CD4-positive, alpha-beta T cell treated with Interleukin-4 for 4 hours (primary cell): ENCODE results near the gene MAVS.
"Not testable (repeated sequence)": the region's sequence is repeated elsewhere in the genome, so short reads cannot be mapped to it uniquely, and the experiment has no call there.

Source experiments
- DNase-seq: peaks from one replicate; pipeline ENCODE4 v3.0.0-alpha.2; 2020

The MAVS gene

DNA sequence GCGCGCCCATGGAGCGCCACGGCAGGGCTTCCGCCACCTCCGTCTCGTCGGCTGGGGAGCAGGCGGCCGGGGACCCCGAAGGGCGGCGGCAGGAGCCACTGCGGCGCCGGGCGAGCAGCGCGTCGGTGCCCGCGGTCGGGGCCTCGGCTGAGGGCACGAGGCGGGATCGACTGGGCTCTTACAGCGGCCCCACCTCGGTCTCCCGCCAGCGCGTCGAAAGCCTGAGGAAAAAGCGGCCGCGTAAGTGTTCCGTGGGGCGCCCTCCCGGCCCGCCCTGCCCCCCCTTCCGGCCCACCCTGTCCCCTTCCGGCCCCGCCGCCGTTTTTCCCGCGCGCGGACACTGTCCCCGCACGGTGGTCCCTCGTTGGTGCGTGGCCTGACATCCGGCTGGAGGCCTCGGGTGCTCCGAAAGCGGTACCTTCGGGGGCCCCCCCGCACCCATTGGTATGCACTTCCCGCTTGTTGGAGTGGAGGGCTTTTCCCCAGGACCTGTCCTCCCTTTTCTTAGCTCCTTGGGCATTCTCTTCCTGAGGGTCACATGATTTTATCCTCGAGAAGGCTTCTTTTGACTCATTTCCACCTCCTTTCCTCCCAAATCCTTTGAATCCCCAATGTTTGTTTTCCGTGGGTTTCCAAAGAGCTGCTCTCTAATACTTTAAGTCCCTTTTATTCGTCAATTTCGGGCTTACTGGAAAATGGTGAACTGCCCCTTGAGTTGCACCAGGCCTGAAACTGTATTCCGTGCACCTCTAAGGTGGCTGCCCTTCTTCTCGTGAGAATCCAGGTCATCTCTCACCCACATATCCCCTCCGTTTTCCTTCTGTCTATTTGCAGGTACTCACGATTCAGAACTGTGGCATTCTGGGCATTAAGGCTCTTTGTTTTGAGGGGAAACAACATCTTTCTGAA is 43.1 kb downstream of the MAVS start:
- DNase-seq: no peak

DNA sequence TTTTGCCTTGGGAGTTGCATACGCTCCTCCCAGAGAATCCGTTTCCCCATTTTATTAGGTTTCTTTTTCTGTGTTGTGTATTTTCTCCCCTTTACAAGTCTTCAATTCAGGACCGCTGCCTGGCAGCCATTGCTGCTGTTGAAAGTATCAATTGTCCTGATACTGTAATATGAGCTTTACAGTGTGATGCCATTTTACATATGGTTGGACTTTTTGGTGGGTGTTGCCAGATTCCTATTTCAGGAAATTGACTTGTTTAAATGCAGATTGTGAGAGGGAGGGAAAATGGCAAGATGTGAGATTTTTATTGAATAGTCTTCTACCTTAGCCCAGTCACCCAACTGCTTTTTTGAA is 43.7 kb downstream of the MAVS start:
- no peak for DNase-seq

DNA sequence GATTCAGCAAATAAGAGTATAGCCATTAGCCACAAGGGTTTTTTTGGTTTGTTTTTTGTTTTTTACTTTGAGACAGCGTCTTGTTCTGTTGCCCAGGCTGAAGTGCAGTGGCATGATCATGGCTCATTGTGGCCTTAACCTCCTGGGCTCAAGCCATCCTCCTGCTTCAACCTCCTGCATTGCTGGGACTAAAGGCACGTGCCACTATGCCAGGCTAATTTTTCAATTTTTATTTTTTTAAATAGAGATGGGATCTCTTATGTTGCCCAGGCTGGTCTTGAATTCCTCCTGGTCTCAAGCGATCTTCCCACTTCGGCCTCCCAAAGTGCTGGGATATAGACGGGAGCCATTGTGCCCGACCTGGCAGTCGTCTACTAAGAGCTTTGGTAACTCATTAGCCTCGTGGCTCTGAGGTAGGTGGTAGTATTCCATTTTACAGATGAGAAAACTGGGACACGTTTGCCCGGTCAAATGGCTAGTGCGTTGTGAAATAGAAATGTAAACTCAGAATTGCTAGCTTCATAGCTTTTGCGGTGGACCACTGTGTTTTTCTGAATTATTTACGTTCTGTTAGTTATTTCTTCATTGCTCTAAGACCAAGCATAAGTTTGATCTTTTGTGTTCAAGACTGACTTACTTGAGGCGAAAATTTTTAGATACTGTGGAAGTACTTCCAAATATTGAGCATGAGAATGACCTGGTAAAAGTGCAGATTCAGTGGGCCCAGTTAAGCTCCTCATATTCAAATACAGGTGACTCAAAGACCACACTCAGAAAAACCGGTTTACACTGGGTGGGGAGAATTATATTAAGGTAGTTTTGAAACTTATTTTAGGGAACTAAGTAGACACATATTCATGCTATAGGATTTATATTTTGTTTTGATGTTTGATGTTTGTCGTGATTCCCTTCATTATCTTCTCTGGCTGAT is 44.6 kb downstream of the MAVS start:
- DNase-seq: no peak

DNA sequence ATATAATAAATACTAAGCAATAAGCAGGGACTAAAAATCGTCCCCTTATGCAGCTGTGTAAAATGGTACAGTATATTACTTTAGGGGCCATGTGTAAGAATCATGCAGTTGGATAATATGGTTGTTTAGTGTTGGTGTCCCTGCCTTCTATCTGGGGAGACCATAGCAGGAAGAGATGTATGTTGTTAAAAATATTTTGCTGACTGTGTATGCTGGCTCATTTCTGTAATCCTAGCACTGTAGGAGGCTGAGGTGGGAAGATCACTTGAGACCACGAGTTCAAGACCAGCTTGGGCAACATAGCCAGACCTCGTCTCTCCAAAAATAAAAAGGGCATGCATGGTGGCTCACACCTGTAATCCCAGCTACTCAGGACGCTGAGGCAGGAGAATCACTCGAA is 48.2 kb downstream of the MAVS start:
- no peak for DNase-seq

DNA sequence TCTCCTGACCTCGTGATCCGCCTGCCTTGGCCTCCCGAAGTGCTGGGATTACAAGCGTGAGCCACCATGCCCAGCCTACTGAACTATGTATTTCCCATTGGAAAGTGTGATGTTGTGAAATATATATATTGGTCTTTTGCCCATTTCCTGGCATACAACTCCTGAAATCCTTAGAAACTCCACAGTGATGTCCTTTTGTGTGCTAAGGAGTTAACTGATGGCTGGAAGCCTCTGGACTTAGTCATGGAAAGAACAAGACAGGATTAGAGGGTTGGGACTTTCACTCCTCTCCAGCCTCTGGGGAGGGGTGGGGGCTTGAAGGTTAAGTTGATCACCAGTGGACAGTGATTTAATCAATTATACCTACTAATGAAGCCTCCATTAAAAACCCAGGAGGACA is 49.7 kb downstream of the MAVS start:
- DNase-seq: no peak

DNA sequence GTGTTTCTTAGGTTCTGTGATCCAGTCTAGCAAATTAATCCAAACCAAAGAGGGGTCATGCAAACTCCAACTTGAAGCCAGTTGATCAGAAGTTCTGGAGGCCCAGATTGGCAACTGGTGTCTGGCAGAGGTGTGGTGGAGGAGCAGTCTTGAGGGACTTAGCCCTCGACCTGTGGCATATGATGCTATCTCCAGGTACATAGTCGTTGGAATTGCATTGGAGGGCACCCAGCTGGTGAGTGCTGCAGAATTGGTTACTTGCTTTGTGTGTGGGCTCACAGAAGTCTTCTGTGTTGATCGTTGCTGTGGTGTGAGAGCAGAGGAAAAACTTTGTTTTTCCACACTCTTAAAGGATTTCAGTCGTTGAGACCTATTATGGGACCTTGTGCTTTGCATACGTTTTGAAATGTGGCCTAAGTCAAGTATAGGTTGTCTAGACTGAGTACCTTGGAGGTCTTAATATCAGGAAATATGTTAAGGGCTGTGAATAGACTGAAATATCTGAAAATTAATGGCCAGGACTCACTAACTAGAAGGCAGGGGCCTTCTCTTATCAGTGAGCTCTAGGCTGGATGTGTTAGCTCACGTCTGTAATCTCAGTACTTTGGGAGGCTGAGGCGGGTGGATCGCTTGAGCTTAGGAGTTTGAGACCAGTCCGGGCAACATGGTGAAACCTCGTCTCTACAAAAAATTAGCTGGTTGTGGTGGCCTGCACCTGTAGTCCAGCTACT is 50.4 kb downstream of the MAVS start:
- DNase-seq: no peak

DNA sequence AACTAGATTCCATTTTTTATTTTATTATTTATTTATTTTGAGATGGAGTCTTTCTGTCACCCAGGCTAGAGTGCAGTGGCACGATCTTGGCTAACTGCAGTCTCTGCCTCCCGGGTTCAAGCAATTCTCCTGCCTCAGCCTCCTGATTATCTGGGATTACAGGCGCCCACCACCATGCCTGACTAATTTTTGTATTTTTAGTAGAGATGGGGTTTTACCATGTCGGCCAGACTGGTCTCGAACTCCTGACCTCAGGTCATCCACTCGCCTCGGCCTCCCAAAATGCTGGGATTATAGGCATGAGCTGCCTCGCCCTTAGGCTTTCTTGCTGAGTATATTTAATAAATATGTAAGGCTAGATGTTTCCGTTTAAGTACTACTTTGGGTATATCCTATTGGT is 51.5 kb downstream of the MAVS start:
- not testable (repeated sequence) for DNase-seq

DNA sequence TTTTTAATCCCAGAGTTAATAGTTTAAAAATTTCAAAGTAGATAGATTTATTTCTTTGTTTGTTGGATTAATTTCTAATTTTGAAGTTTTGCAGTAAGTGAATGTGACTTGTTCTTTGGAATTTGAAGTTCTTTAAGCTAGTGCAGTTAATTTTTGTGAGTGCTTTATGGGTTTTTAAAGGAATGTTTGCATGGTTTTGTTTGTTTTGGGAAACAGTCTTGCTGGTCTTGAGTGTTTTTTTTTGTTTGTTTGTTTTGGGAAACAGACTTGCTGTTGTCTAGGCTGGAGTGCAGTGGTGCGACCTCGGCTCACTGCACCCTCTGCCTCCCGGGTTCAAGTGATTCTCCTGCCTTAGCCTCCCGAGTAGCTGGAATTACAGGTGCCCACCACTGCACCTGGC is 52.0 kb downstream of the MAVS start:
- no peak for DNase-seq

DNA sequence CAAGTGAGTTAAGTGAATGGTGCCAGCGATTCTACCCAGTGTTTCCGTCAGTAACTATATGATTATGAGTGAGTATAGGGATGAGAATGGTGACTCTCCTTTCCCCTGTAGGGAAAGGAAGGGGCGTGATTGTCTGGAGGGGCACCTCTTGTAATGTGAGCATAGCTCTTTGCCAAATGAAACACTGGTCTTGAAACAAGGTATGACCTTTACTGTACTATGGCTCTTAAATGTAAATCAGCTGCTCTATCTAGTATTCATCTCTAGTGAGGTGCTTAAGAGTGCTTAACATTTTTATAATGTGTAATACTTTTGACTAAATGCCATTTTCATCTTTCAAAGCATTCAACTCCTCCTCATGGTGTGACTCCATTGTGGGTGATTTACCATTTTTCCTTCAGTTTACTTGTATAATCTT is 53.6 kb downstream of the MAVS start:
- DNase-seq: no peak

DNA sequence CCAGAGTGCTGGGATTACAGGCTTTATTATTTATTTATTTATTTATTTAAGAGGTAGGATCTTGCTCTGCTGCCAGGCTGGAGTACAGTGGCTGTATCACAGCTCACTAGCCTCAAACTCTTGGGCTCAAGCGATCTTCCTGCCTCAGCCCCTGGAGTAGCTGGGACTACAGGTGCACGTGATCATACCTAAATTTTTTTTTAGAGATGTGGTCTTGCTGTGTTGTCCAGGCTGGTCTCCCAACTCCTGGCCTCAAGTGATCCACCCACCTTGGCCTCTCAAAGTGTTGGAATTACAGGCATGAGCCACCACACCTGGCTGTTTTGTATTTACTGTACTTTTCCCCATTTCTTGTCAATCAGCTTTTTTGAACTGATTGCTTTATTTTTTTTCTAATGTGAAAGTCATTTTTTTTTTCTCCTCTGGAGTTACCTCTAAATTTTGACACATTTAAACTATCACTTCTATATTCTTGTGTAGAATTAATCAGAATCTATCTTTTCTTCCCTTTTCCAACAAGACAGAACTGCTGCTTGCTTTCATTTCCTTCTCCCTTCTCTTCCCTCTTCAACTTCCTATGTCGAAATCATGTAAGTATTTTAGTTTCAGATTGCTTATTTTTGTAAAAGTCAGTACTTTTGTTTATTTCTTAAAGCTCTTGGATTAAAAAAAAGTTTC is 54.5 kb downstream of the MAVS start:
- DNase-seq: no peak

DNA sequence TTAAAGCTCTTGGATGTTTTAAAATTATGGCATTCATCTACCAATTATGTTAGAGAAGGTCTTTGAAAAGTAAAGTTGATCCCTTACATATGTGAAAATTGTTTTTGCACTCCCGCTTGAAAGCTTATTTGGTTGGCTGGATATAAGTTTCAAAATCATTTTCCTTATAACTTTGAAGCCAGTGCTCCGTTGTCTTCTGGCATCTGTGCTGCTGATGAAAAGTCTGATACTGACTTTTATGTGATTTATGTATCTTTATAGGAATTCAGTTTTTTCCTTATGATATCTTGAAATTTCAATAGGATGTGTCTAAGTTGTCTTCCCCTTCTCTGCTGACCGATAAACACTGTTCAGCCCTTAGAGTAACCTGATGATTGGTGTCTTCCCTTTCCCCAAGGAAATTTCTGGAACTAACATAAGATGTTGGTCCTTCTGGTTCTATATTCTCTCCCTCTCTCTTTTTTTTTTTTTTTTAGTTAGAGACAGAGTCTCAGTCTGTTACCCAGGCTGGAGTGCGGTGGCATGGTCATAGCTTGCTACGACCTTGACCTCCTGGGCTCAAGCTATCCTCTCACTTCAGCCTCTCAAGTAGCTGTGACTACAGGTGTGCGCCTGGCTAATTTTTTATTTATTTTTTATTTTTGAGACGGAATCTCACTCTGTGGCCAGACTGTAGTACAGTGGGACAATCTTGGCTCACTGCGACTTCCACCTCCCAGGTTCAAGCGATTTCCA is 55.2 kb downstream of the MAVS start:
- DNase-seq: no peak

DNA sequence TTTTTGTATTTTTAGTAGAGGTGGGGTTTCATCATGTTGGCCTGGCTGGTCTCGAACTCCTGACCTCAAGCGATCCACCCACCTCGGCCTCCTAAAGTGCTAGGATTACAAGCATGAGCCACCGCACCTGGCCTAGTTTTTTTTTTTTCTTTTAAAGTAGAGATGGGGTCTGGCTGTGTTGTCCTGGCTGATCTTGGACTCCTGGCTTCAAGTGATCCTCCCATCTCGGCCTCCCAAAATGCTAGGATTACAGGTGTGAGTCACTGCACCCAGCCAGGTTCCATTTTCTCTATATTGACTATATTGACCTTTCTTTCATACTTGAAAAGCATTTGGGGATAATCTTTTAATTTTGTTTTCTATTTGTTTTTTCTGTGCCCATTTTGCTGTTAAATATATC is 55.8 kb downstream of the MAVS start:
- no peak for DNase-seq

DNA sequence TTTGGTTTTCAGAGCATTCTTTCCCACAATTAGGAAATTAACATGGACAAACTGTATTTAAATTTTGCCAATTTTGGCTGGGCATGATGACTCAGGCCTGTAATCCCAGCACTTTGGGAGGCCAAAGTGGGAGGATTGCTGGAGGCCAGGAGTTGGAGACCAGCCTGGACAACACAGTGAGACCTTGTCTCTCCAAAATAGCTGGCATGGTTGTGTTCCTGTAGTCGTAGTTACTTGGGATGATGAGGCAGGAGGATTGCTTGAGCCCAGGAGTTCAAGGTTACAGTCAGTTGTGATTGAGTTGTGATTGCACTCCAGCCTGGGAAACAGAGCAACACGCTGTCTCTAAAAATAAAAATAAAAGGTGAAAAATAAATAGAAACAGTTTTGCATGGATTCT is 57.6 kb downstream of the MAVS start:
- no peak for DNase-seq

DNA sequence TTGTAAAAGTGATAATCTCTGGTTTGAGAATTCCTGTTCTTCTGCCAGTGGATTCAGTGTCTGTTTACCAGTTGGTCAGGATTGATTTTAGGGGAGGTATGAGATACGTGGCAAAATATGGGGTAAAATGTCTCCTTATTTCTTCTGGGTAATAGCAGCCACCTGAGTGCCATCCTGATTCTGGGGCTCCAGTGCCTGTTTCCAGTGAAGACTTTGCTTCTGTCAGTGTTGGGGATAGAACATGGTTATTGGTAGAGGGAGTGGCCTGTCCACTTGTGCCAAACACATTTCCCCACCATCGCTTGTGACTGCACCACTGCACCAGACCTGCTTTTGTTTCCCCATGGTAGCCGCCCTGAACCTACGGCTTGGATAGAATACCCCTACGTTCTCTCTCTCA is 58.2 kb downstream of the MAVS start:
- DNase-seq: no peak

DNA sequence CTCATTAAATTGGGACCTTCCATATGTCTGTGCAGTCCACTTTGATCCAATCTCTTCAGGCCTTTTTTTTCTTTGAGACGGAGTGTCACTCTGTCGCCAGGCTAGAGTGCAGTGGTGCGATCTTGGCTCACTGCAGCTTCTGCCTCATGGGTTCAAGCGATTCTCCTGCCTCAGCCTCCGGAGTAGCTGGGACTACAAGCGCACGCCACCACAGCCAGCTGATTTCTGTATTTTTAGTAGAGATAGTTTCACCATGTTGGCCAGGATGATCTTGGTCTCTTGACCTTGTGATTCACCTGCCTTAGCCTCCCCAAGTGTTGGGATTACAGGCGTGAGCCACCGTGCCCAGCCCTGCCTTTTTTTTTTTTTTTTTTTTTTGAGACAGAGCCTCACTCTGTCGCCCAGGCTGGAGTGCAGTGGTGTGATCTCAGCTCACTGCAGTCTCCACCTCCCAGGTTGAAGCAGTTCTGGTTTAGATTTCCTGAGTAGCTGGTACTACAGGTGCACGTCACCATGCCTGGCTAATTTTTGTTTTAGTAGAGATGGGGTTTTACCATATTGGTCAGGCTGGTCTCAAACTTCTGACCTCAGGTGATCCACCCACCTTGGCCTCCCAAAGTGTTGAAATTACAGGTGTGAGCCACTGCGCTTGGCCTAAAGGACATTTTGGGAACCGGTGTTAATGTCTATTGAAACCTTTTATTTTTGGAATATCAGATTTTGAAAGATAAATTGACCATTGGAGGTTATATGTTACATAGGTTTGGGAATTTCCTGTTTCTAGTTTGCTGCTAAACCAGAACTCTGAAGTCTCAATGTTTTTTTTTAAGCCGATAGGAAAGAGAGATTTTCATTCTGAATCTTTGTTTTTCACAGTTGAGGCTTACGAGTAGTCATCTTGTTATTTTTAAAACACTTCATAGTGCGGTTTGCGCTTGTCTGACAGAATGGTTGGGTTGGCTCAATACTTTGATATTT is 60.4 kb downstream of the MAVS start:
- peak; percentile 81 for DNase-seq

DNA sequence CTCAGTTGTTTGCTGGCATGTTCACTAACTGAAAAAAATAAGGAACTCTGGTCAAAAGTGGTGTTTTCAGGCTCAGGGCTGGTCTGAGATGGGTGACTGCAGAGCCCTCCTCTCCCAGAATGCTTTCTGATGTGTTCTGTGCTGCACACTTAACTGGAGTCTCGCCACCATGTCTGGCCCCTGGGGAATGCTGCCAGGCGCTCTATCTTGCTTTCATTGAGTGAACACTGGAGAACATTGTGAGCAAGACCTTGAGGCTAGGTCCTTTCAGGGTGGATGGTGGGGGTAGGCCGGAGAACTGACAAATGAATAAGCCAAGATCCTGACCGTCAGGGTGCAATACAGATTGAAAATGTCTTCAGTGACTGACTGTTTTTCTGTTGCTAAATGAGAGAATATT is 62.0 kb downstream of the MAVS start:
- no peak for DNase-seq

DNA sequence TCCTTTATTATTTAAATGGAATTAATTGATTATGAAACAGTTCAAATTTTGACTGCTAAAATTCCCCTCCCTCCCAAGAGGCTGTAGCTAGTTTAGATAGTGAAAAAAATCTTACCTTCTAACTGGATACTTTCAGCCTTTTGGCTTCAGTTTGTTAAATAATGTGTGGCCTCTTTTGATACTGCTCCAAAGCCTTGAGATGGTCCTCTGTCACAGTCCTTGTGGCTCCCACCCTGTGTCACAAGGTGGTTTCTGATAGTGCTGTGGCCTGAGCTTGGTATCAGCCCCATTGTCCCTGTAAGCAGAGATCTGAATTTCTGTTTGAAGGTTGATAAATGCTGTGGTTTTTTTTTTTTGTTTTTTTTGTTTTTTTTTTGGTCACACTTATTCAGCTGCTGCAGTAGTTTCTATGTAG is 63.3 kb downstream of the MAVS start:
- DNase-seq: no peak

DNA sequence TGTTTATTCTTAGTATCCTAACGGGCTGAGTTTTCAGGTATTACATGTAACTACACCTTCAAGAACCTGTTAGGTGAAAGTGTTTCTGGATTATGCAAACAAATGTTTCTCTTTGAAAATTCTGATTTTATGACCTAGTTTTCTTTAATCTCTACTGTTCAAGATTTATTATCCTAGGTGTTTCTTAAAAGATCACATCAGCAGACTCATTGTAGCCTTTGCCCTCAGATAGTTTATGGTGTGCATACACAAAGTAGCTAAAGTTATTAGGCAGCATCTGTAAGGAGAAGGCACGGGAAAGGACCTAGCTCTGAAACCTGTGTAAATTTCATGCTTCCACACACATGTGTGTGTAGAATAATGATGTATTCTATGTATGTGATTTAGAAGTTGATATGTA is 64.2 kb downstream of the MAVS start:
- DNase-seq: no peak

DNA sequence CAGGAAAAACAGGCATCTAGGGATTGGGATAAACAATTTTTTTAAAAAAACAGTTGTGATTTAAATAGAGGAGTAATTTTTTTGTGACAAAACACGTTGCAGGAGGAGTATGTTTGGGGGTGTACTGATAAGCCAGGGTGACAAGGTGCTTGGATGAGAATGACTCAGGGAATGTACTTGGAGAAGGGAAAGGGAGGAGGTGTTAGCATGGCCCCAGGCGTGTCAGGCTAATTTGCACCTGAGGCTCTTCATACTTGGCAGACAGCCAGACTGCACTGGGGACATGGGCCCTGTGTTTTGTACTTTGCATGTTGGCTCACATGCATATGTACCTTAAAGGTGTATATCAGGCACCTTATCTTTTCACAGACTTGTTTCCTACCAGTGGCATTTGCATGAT is 65.3 kb downstream of the MAVS start:
- no peak for DNase-seq

DNA sequence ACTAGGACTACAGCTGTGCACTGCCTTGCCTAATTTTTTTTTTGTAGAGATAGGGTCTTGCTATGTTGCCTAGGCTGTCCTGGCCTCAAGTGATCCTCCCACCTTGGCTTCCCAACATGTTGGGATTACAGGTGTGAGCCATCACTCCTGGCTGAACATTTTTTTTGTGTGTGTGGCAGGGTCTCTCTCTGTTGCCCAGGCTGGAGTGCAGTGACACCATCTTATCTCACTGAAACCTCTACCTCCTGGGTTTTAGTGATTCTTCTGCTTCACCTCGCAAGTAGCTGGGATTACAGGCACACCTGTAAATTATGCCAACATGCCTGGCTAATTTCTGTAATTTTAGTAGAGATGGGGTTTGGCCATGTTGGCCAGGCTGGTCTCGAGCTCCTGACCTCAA is 67.8 kb downstream of the MAVS start:
- no peak for DNase-seq

DNA sequence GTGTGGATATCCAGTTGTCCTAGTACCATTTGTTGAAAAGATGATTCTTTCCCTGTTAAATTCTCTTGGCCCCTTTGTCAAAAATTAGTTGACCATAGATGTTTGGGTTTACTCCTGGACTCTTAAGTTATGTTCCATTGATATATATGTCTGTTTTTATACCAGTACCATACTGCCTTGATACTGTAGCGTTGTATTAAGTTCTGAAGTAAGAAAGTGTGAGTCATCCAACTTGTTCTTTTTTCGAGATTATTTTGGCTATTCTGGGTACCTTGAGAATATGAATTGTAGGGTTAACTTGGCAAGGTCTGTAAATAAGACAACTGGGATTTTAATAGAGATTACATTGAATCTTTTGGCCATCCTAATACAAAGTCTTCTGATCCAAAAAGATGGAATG is 69.1 kb downstream of the MAVS start:
- no peak for DNase-seq
